Activated naive CD8-positive, alpha-beta T cell (primary cell): ENCODE measurements around the gene FHIT.
"Not testable (repeated sequence)": the region's sequence is repeated elsewhere in the genome, so short reads cannot be mapped to it uniquely, and the experiment has no call there.

ENCODE experiments used
- H3K27ac Mint-ChIP-seq: one replicate; pipeline ENCODE4 v1.8.0; 2021; ENCODE audit warnings: mixed read lengths
- H3K27me3 Mint-ChIP-seq: one replicate; pipeline ENCODE4 v1.8.0; 2021; ENCODE audit warnings: mixed read lengths
- H3K36me3 Mint-ChIP-seq: one replicate; pipeline ENCODE4 v1.8.0; 2021; ENCODE audit warnings: mixed read lengths
- H3K4me1 Mint-ChIP-seq: one replicate; pipeline ENCODE4 v1.8.0; 2021; ENCODE audit warnings: low read depth, mixed read lengths
- H3K4me3 Mint-ChIP-seq: one replicate; pipeline ENCODE4 v1.8.0; 2021; ENCODE audit warnings: mild to moderate bottlenecking, mixed read lengths
- H3K9me3 Mint-ChIP-seq: one replicate; pipeline ENCODE4 v1.8.0; 2021; ENCODE audit warnings: low read depth, mixed read lengths

Gene FHIT

GRCh38 chr3:59934560-59934959 is 1316.7 kb downstream of the FHIT start:
- not testable (repeated sequence) for H3K4me3 Mint-ChIP-seq, H3K27me3 Mint-ChIP-seq, H3K9me3 Mint-ChIP-seq
- Mint-ChIP-seq H3K36me3 (peaks cover 15% of the 10 kb centered on the region), H3K4me1 (peaks cover 71% of the 10 kb centered on the region), H3K27ac (peak overlapping the region; percentile 61)

- Mint-ChIP-seq H3K27me3 (no peaks in the 10 kb centered on the region), H3K9me3 (no peaks in the 10 kb centered on the region), H3K4me3 (no peak overlapping the region), H3K27ac (no peak overlapping the region), H3K4me1 (peaks cover 66% of the 10 kb centered on the region), H3K36me3 (peaks cover 18% of the 10 kb centered on the region)
Observed at GRCh38 chr3:59930170-59930569, 1321.1 kb downstream of the FHIT start.

- Mint-ChIP-seq H3K9me3 (peaks cover 3% of the 10 kb centered on the region), H3K27me3 (no peaks in the 10 kb centered on the region), H3K4me3 (no peak overlapping the region), H3K36me3 (peaks cover 22% of the 10 kb centered on the region), H3K27ac (no peak overlapping the region), H3K4me1 (peaks cover 55% of the 10 kb centered on the region)
Observed at GRCh38 chr3:59927056-59927455, 1324.2 kb downstream of the FHIT start.

GRCh38 chr3:59925946-59926345 is 1325.3 kb downstream of the FHIT start:
- Mint-ChIP-seq H3K4me1 (peaks cover 53% of the 10 kb centered on the region), H3K4me3 (no peak overlapping the region), H3K36me3 (peaks cover 28% of the 10 kb centered on the region), H3K27me3 (no peaks in the 10 kb centered on the region), H3K27ac (no peak overlapping the region), H3K9me3 (peaks cover 3% of the 10 kb centered on the region)

GRCh38 chr3:59922192-59922591 is 1329.1 kb downstream of the FHIT start:
- peaks cover 3% of the 10 kb centered on the region for H3K9me3 Mint-ChIP-seq
- H3K27ac Mint-ChIP-seq: no peak overlapping the region
- H3K36me3 Mint-ChIP-seq: peaks cover 25% of the 10 kb centered on the region
- H3K4me1 Mint-ChIP-seq: peaks cover 70% of the 10 kb centered on the region
- H3K27me3 Mint-ChIP-seq: no peaks in the 10 kb centered on the region
- H3K4me3 Mint-ChIP-seq: no peak overlapping the region

GRCh38 chr3:59920822-59921221 is 1330.4 kb downstream of the FHIT start:
- no peaks in the 10 kb centered on the region for H3K27me3 Mint-ChIP-seq
- peaks cover 24% of the 10 kb centered on the region for H3K36me3 Mint-ChIP-seq
- H3K4me1 Mint-ChIP-seq: peaks cover 62% of the 10 kb centered on the region
- no peak overlapping the region for H3K27ac Mint-ChIP-seq
- H3K9me3 Mint-ChIP-seq: peaks cover 3% of the 10 kb centered on the region
- no peak overlapping the region for H3K4me3 Mint-ChIP-seq

- Mint-ChIP-seq H3K27me3 (no peaks in the 10 kb centered on the region), H3K36me3 (peaks cover 29% of the 10 kb centered on the region), H3K4me3 (no peak overlapping the region), H3K27ac (no peak overlapping the region), H3K9me3 (peaks cover 3% of the 10 kb centered on the region), H3K4me1 (peaks cover 55% of the 10 kb centered on the region)
Observed at GRCh38 chr3:59919586-59919985, 1331.7 kb downstream of the FHIT start.

GRCh38 chr3:59914251-59914650 is 1337.0 kb downstream of the FHIT start:
- H3K36me3 Mint-ChIP-seq: peaks cover 24% of the 10 kb centered on the region
- no peak overlapping the region for H3K27ac Mint-ChIP-seq
- H3K4me1 Mint-ChIP-seq: peaks cover 26% of the 10 kb centered on the region
- H3K9me3 Mint-ChIP-seq: no peaks in the 10 kb centered on the region
- no peak overlapping the region for H3K4me3 Mint-ChIP-seq
- no peaks in the 10 kb centered on the region for H3K27me3 Mint-ChIP-seq

GRCh38 chr3:59913645-59914044 is 1337.6 kb downstream of the FHIT start:
- no peaks in the 10 kb centered on the region for H3K9me3 Mint-ChIP-seq
- peaks cover 20% of the 10 kb centered on the region for H3K4me1 Mint-ChIP-seq
- no peaks in the 10 kb centered on the region for H3K27me3 Mint-ChIP-seq
- H3K27ac Mint-ChIP-seq: no peak overlapping the region
- peaks cover 24% of the 10 kb centered on the region for H3K36me3 Mint-ChIP-seq
- H3K4me3 Mint-ChIP-seq: no peak overlapping the region

- Mint-ChIP-seq H3K4me1 (peaks cover 19% of the 10 kb centered on the region), H3K36me3 (peaks cover 19% of the 10 kb centered on the region), H3K4me3 (no peak overlapping the region), H3K9me3 (peaks cover 3% of the 10 kb centered on the region), H3K27ac (no peak overlapping the region), H3K27me3 (no peaks in the 10 kb centered on the region)
Observed at GRCh38 chr3:59908701-59909100, 1342.6 kb downstream of the FHIT start.

GRCh38 chr3:59908280-59908679 is 1343.0 kb downstream of the FHIT start:
- H3K36me3 Mint-ChIP-seq: peaks cover 19% of the 10 kb centered on the region
- no peaks in the 10 kb centered on the region for H3K27me3 Mint-ChIP-seq
- peaks cover 21% of the 10 kb centered on the region for H3K4me1 Mint-ChIP-seq
- H3K27ac Mint-ChIP-seq: no peak overlapping the region
- H3K9me3 Mint-ChIP-seq: peaks cover 3% of the 10 kb centered on the region
- no peak overlapping the region for H3K4me3 Mint-ChIP-seq

- peaks cover 16% of the 10 kb centered on the region for H3K4me1 Mint-ChIP-seq
- peaks cover 3% of the 10 kb centered on the region for H3K9me3 Mint-ChIP-seq
- peaks cover 12% of the 10 kb centered on the region for H3K36me3 Mint-ChIP-seq
- H3K27me3 Mint-ChIP-seq: no peaks in the 10 kb centered on the region
- H3K4me3 Mint-ChIP-seq: no peak overlapping the region
- no peak overlapping the region for H3K27ac Mint-ChIP-seq
Observed at GRCh38 chr3:59904296-59904695, 1347.0 kb downstream of the FHIT start.

GRCh38 chr3:59899061-59899460 is 1352.2 kb downstream of the FHIT start:
- H3K27ac Mint-ChIP-seq: no peak overlapping the region
- no peak overlapping the region for H3K4me3 Mint-ChIP-seq
- H3K4me1 Mint-ChIP-seq: peaks cover 29% of the 10 kb centered on the region
- no peaks in the 10 kb centered on the region for H3K27me3 Mint-ChIP-seq
- no peaks in the 10 kb centered on the region for H3K9me3 Mint-ChIP-seq
- peaks cover 11% of the 10 kb centered on the region for H3K36me3 Mint-ChIP-seq

- H3K9me3 Mint-ChIP-seq: no peaks in the 10 kb centered on the region
- H3K4me3 Mint-ChIP-seq: no peak overlapping the region
- H3K27ac Mint-ChIP-seq: peak overlapping the region; percentile 29
- peaks cover 31% of the 10 kb centered on the region for H3K4me1 Mint-ChIP-seq
- H3K36me3 Mint-ChIP-seq: peaks cover 11% of the 10 kb centered on the region
- H3K27me3 Mint-ChIP-seq: no peaks in the 10 kb centered on the region
Observed at GRCh38 chr3:59895972-59896371, 1355.3 kb downstream of the FHIT start.

- Mint-ChIP-seq H3K4me1 (peaks cover 33% of the 10 kb centered on the region), H3K4me3 (no peak overlapping the region), H3K27me3 (no peaks in the 10 kb centered on the region), H3K36me3 (peaks cover 8% of the 10 kb centered on the region), H3K9me3 (no peaks in the 10 kb centered on the region), H3K27ac (no peak overlapping the region)
Observed at GRCh38 chr3:59894425-59895121, 1356.7 kb downstream of the FHIT start.

- Mint-ChIP-seq H3K9me3 (no peaks in the 10 kb centered on the region), H3K27me3 (no peaks in the 10 kb centered on the region), H3K4me1 (peaks cover 35% of the 10 kb centered on the region), H3K27ac (no peak overlapping the region), H3K36me3 (peaks cover 6% of the 10 kb centered on the region), H3K4me3 (no peak overlapping the region)
Observed at GRCh38 chr3:59890639-59891038, 1360.6 kb downstream of the FHIT start.
